Gastroesophageal sphincter (tissue), 3 donors: ENCODE measurements around the gene LGALS9B.
"Not testable (repeated sequence)": the region's sequence is repeated elsewhere in the genome, so short reads cannot be mapped to it uniquely, and the experiment has no call there.

ENCODE experiments used
- CTCF ChIP-seq, 4 experiments: fragments of 200-600 bp in 2 of 4; fragments of 450-650 bp in 2 of 4; sonication (generic) in 1 of 4; IDR thresholded peaks; one replicate each; pipeline ENCODE4 v1.5.1; 2017 to 2019; ENCODE audit warnings: antibody characterized with exemption in 4 of 4, mild to moderate bottlenecking in 2 of 4, moderate library complexity in 2 of 4
- POLR2A ChIP-seq, 2 donors: fragments of 450-650 bp; IDR thresholded peaks; one replicate each; pipeline ENCODE4 v1.6.1; 2017; ENCODE audit warnings: antibody characterized with exemption in 2 of 2, mild to moderate bottlenecking in 2 of 2, moderate library complexity in 1 of 2

- not testable (repeated sequence) for TF ChIP-seq CTCF, POLR2A (IDR thresholded peaks at IDR 0.05)
These were observed 47.8 kb upstream of the LGALS9B start for GRCh38 chr17:20515099-20515498.
